Activated CD8-positive, alpha-beta T cell treated with anti-CD3 and anti-CD28 coated beads for 36 hours (primary cell): ENCODE data around the gene S1PR2. TPM values are rescaled to one million over a fixed set of nuclear protein-coding genes. Genes with fewer than 3 reads are reported as not detected.

ENCODE experiments used
- ATAC-seq: fragments of 200-7000 bp; cut with Tn5 transposase; one replicate; pipeline ENCODE4 v1.10.0; 2021; ENCODE audit warnings: mild to moderate bottlenecking, moderate library complexity
- CTCF ChIA-PET: fragments of 350-600 bp; sonication (Branson Sonifier 250); formaldehyde crosslinking; loops from one replicate; lab custom pipeline; 2021; ENCODE audit warnings: antibody characterized with exemption; lab: Charles Lee
- POLR2A ChIA-PET: fragments of 350-600 bp; sonication (Branson Sonifier 250); formaldehyde crosslinking; loops from one replicate; lab custom pipeline; 2021; ENCODE audit warnings: antibody characterized with exemption; lab: Charles Lee
- DNase-seq: peaks from one replicate; pipeline ENCODE4 v3.0.0-alpha.2; 2020
- H3K27ac Mint-ChIP-seq: one replicate; pipeline ENCODE4 v1.8.0; 2021; ENCODE audit warnings: mild to moderate bottlenecking, mixed read lengths
- H3K27me3 Mint-ChIP-seq: one replicate; pipeline ENCODE4 v1.8.0; 2021; ENCODE audit warnings: mixed read lengths
- H3K36me3 Mint-ChIP-seq: one replicate; pipeline ENCODE4 v1.8.0; 2021; ENCODE audit warnings: low read depth, mixed read lengths
- H3K4me1 Mint-ChIP-seq: one replicate; pipeline ENCODE4 v1.8.0; 2021; ENCODE audit warnings: low read depth, mixed read lengths
- H3K4me3 Mint-ChIP-seq: one replicate; pipeline ENCODE4 v1.8.0; 2021; ENCODE audit warnings: mild to moderate bottlenecking, moderate library complexity, mixed read lengths
- H3K9me3 Mint-ChIP-seq: one replicate; pipeline ENCODE4 v1.8.0; 2021; ENCODE audit warnings: mixed read lengths
- intact Hi-C: fragments of 100-400 bp; cut with micrococcal nuclease; formaldehyde crosslinking; loops from one replicate; pipeline ENCODE4 v1.10.0; 2022
- total RNA-seq, 2 experiments: library from RNA; stranded (reverse); gene quantifications; one replicate each; pipeline ENCODE4 v1.2.3, GENCODE V29; 2021
- TF ChIP-seq, protein P1 (sequence below): fragments of 200-600 bp; IDR thresholded peaks from one replicate; pipeline ENCODE4 v1.8.0; 2022; ENCODE audit warnings: antibody characterized with exemption, mild to moderate bottlenecking

S1PR2 gene
- total RNA-seq, 2 experiments from 2014 or later, result 6.3 to 6.6 TPM

DNA sequence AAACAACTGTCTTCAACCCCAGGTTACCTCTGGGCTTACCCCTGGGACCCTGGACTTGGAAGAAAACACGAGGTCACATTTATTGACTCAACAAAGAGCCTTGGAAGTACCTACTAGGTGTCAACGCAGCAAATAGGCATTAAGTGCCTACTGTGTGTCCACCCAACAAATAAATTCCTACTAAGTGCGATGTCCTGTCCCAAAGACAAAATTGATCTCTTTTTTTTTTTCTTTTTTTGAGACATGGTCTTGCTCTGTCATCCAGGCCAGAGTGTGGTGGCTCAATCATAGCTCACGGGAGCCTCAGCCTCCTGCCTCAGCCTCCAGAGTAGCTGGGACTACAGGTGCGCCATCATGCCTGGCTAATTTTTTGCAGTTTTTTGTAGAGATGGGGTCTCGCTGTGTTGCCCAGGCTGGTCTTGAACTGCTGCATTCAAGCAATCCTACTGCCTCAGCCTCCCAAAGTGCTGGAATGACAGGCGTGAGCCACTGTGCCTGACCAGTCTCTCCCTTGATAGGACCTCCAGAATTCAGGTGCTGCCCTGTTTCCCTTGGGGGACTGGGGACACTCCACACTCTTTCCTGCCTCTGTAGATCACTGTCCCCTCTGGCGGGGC lies 589 bp upstream of the S1PR2 start:
- H3K27ac Mint-ChIP-seq, result peak overlapping the region; percentile 67
- CTCF ChIA-PET, result interaction anchor here (0.8 to 2.2 kb wide), 3 partner anchors 18 to 190 kb away, joined by 3 to 13 read pairs (median 3); partner anchors contain the start of gene ICAM5
- DNase-seq, result no peak

DNA sequence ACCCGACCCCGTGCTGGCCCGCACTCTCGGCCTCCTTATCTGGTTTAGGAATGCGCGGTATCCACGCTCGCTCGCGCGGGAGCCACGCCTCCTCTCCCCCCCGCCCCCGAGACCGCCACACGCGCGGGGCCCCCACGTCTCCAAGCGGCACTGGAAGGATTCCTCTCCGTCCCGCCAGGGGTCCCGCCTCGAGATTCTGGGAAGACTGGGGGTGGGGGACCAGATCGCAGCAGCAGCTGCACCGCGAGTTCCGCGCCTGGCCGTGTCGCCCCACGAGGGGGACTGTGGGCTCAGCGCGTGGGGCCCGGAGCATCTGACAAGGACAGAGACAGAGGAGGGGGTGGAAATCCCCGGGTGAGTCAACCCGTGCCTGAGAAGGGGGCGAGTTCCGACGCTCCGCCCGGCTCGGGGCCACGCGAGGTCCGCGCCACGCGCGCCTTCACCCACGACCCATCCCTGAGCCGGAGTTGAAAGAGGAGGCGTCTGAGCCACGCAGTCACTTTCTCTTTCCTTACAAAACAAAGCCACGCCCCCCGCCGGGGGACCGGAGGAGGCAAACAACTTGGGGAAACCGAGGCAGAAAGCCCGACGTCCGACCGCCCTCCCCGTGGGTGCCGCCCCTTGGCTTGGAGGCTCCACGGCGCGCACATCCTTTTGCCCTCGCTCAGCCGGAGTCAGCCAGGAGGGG lies 814 bp downstream of the S1PR2 start:
- no peaks in the 10 kb centered on the region for H3K36me3 Mint-ChIP-seq
- peak; percentile 69 for DNase-seq
- intact Hi-C loops, result no loop called here

More for the DNA sequence above, 589 bp upstream of the S1PR2 start:
- intact Hi-C loops, result no loop called here
- Mint-ChIP-seq H3K4me1 (peaks cover 32% of the 10 kb centered on the region), H3K4me3 (peak overlapping the region; percentile 82), H3K27me3 (no peaks in the 10 kb centered on the region), H3K36me3 (no peaks in the 10 kb centered on the region), H3K9me3 (no peaks in the 10 kb centered on the region)
- TF ChIP-seq, protein P1, sequence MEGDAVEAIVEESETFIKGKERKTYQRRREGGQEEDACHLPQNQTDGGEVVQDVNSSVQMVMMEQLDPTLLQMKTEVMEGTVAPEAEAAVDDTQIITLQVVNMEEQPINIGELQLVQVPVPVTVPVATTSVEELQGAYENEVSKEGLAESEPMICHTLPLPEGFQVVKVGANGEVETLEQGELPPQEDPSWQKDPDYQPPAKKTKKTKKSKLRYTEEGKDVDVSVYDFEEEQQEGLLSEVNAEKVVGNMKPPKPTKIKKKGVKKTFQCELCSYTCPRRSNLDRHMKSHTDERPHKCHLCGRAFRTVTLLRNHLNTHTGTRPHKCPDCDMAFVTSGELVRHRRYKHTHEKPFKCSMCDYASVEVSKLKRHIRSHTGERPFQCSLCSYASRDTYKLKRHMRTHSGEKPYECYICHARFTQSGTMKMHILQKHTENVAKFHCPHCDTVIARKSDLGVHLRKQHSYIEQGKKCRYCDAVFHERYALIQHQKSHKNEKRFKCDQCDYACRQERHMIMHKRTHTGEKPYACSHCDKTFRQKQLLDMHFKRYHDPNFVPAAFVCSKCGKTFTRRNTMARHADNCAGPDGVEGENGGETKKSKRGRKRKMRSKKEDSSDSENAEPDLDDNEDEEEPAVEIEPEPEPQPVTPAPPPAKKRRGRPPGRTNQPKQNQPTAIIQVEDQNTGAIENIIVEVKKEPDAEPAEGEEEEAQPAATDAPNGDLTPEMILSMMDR, result no peak
- ATAC-seq, result no peak
- POLR2A ChIA-PET, result interaction anchor here (1.0 kb wide), 1 partner anchor 38 kb away, joined by 4 read pairs; the partner anchor contains the start of gene DNMT1

DNA sequence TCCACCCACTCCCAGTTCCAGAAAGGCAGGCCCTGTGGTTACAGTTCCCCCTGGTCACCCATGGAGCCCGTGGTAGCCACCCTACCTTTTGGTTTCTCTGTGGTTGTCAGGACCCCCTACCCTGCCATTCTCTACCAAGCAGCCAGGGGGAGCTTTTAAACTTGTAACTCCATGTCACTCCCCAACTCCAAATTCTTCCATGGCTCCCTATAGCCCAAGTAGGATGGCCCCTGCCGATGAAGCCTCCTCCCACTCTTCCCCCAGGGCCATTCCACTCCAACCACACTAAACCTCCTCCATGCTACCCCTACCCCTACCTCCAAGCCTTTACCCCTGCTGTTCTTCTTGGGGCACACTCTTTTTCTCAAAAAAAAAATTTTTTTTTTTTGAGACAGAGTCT lies 2.2 kb downstream of the S1PR2 start:
- DNase-seq, result peak; percentile 61
- peak; percentile 31 for ATAC-seq
- Mint-ChIP-seq H3K4me3 (no peak overlapping the region), H3K36me3 (no peaks in the 10 kb centered on the region), H3K9me3 (no peaks in the 10 kb centered on the region), H3K4me1 (peaks cover 16% of the 10 kb centered on the region), H3K27me3 (no peaks in the 10 kb centered on the region), H3K27ac (peak overlapping the region; percentile 16)
- TF ChIP-seq, protein P1, result peak; percentile 77
- ChIA-PET POLR2A (interaction anchor here (0.7 to 1.2 kb wide), 4 partner anchors 30 to 133 kb away, joined by 3 read pairs; no protein-coding TSS in a partner anchor), CTCF (interaction anchor here (0.8 to 3.8 kb wide), 11 partner anchors 11 to 105 kb away, joined by 3 to 23 read pairs (median 5); partner anchors contain the start of gene DNMT1)
- intact Hi-C loops, result no loop called here

More for the DNA sequence above, 814 bp downstream of the S1PR2 start:
- TF ChIP-seq, protein P1, result no peak
- Mint-ChIP-seq H3K27me3 (no peaks in the 10 kb centered on the region), H3K9me3 (no peaks in the 10 kb centered on the region), H3K27ac (peak overlapping the region; percentile 81), H3K4me3 (peak overlapping the region; percentile 82), H3K4me1 (peaks cover 19% of the 10 kb centered on the region)
- ChIA-PET POLR2A (interaction anchor here (1.0 kb wide), 1 partner anchor 61 kb away, joined by 3 read pairs; no protein-coding TSS in a partner anchor), CTCF (interaction anchor here (0.9 to 3.8 kb wide), 3 partner anchors 19 to 159 kb away, joined by 3 to 23 read pairs (median 3); partner anchors contain the start of gene MRPL4)
- peak; percentile 22 for ATAC-seq

DNA sequence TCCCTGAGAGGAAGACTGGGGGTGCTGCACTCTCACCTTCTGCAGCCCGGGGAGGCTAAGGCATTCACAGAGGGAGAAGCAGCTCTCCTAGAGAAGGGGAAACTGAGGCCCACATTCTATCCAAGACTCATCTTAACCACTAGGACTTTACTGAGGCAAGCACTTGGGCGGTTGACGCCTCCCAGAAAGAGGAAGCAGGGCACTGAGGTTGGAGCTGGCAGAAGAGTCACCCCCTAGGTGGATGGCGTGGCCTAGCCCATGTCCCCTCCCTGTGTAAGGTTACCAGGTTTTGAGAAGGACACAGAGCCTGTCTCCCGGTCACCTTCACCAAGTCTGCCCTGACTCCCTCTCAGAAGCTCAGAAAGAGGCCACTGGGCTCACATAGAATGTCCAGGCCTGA lies 2.7 kb downstream of the S1PR2 start:
- intact Hi-C loops, result no loop called here
- DNase-seq (no peak), ATAC-seq (no peak)
- no peak overlapping the region for H3K4me3 Mint-ChIP-seq
- CTCF ChIA-PET, result interaction anchor here (1.0 to 3.8 kb wide), 10 partner anchors 12 to 85 kb away, joined by 3 to 23 read pairs (median 5); partner anchors contain the start of gene DNMT1
- no peaks in the 10 kb centered on the region for H3K27me3 Mint-ChIP-seq
- peaks cover 16% of the 10 kb centered on the region for H3K4me1 Mint-ChIP-seq
- no peaks in the 10 kb centered on the region for H3K9me3 Mint-ChIP-seq
- no peaks in the 10 kb centered on the region for H3K36me3 Mint-ChIP-seq
- no peak overlapping the region for H3K27ac Mint-ChIP-seq
- TF ChIP-seq, protein P1, result no peak
- POLR2A ChIA-PET, result interaction anchor here (0.8 to 1.2 kb wide), 4 partner anchors 27 to 133 kb away, joined by 3 read pairs; no protein-coding TSS in a partner anchor
